SK-N-MC (cell line): ENCODE results near the gene PRPF31.

Experiments
- DNase-seq: peaks from one replicate; pipeline ENCODE4 v3.0.0-alpha.2; 2011; ENCODE audit warnings: low read depth, low spot score
- H3K27ac ChIP-seq: fragments of 200-600 bp; sonication (generic); 2 replicates; pipeline ENCODE4 v1.5.1; 2016; ENCODE audit warnings: mixed run types
- H3K36me3 ChIP-seq: fragments of 200-600 bp; sonication (generic); 2 replicates; pipeline ENCODE4 v1.6.1; 2017; ENCODE audit warnings: antibody characterized with exemption, low read length, mixed read lengths; ENCODE audit not compliant: insufficient read depth
- H3K4me3 ChIP-seq: fragments of 200-600 bp; sonication (generic); 2 replicates; pipeline ENCODE4 v1.5.1; 2016
- H3K9ac ChIP-seq: fragments of 200-600 bp; sonication (generic); 2 replicates; pipeline ENCODE4 v1.8.0; 2017; ENCODE audit warnings: mixed run types, mixed read lengths; ENCODE audit not compliant: insufficient read length
- H3K9me3 ChIP-seq: fragments of 200-600 bp; sonication (generic); 2 replicates; pipeline ENCODE4 v1.6.1; 2017; ENCODE audit warnings: low read depth, mild to moderate bottlenecking, antibody characterized with exemption, low read length, moderate library complexity, mixed read lengths
- EZH2 ChIP-seq: fragments of 200-600 bp; sonication (generic); IDR thresholded peaks from one replicate; pipeline ENCODE4 v1.6.1; 2017; ENCODE audit warnings: antibody characterized with exemption
- FOXP2 ChIP-seq: optimal IDR thresholded peaks from 2 replicates; pipeline ENCODE3; 2011; ENCODE audit warnings: mild to moderate bottlenecking, moderate library complexity; ENCODE audit not compliant: insufficient read depth; ENCODE audit errors: extremely low read length, control extremely low read depth
- POLR2AphosphoS5 ChIP-seq: IDR thresholded peaks from 2 replicates; pipeline ENCODE4 v1.6.1; 2012; ENCODE audit warnings: mild to moderate bottlenecking, low read depth, low read length, borderline replicate concordance

Gene PRPF31

DNA sequence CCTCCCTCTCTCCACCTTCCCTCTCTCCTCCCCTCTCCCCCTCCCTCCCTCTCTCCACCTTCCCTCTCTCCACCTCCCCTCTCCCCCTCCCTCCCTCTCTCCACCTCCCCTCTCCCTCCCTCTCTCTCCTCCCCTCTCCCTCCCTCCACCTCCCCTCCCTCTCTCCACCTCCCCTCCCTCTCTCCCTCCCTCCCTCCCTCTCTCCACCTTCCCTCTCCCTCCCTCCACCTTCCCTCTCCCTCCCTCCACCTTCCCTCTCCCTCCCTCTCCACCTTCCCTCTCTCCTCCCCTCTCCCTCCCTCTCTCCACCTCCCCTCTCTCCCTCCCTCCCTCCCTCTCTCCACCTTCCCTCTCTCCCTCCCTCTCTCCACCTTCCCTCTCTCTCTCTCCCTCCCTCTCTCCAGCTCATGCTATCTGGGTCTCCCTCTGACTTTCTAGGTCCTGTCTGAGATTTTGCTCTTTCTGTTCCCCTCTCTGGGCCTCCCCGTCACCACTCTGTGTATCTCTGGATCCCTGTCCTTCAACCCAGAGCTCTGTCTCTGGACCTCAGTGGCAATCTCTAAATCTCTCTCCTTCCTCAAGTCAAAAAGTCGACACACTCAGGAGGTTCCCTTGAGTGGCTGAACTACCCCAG lies 18.5 kb downstream of the PRPF31 start:
- no peak for DNase-seq
- H3K4me3 ChIP-seq: no peak overlapping the region
- TF ChIP-seq EZH2 (no peak), FOXP2 (no peak), POLR2AphosphoS5 (no peak)
- H3K9ac ChIP-seq: no peak overlapping the region
- H3K27ac ChIP-seq: no peak overlapping the region
- H3K9me3 ChIP-seq: no peaks in the 10 kb centered on the region
- H3K36me3 ChIP-seq: peaks cover 6% of the 10 kb centered on the region; the same call in 1 of the 2 replicates

GRCh38 chr19:54136086-54136863 lies 20.7 kb downstream of the PRPF31 start:
- no peak for DNase-seq
- no peak for TF ChIP-seq FOXP2
- no peak for TF ChIP-seq EZH2
- peak overlapping the region; percentile 56 for H3K9ac ChIP-seq
- peak overlapping the region; percentile 81 for H3K4me3 ChIP-seq
- no peak overlapping the region for H3K27ac ChIP-seq
- H3K36me3 ChIP-seq: peaks cover 18% of the 10 kb centered on the region; the same call in 1 of the 2 replicates
- no peaks in the 10 kb centered on the region for H3K9me3 ChIP-seq

GRCh38 chr19:54136864-54137698 lies 21.5 kb downstream of the PRPF31 start:
- Histone ChIP-seq H3K9ac (peak overlapping the region; percentile 98), H3K27ac (no peak overlapping the region), H3K36me3 (peaks cover 24% of the 10 kb centered on the region; the same call in 1 of the 2 replicates), H3K9me3 (no peaks in the 10 kb centered on the region), H3K4me3 (peak overlapping the region; percentile 89)
- peak; percentile 100 for DNase-seq
- TF ChIP-seq FOXP2: peak; percentile 86
- TF ChIP-seq EZH2: no peak
- TF ChIP-seq POLR2AphosphoS5: peak; percentile 86

GRCh38 chr19:54137699-54138488 lies 22.3 kb downstream of the PRPF31 start, which contains the start of gene CNOT3:
Gene CNOT3, plus strand, starts transcription at chr19:54137762. Its CDS starts 5,217 bp downstream, at chr19:54142979.
- no peak for DNase-seq

GRCh38 chr19:54138489-54139256 lies 23.1 kb downstream of the PRPF31 start:
- peaks cover 40% of the 10 kb centered on the region for H3K36me3 ChIP-seq
- H3K9me3 ChIP-seq: no peaks in the 10 kb centered on the region
- peak overlapping the region; percentile 89 for H3K4me3 ChIP-seq
- TF ChIP-seq EZH2 (no peak), FOXP2 (no peak), POLR2AphosphoS5 (no peak; the same call in 1 of the 2 replicates)
- H3K27ac ChIP-seq: no peak overlapping the region
- DNase-seq: no peak
- H3K9ac ChIP-seq: peak overlapping the region; percentile 98

More at GRCh38 chr19:54137699-54138488, 22.3 kb downstream of the PRPF31 start, which contains the start of gene CNOT3:
- peak within 1 kb of the TSS; percentile 91 for H3K27ac ChIP-seq
- H3K9me3 ChIP-seq: no peaks in the 10 kb centered on the region
- TF ChIP-seq EZH2: no peak
- no peak for TF ChIP-seq FOXP2
- peak; percentile 76 for TF ChIP-seq POLR2AphosphoS5
- H3K9ac ChIP-seq: peak within 1 kb of the TSS; percentile 98
- peaks cover 32% of the 10 kb centered on the region; the same call in 1 of the 2 replicates for H3K36me3 ChIP-seq
- peak within 1 kb of the TSS; percentile 89 for H3K4me3 ChIP-seq

- Histone ChIP-seq H3K9ac (no peak overlapping the region), H3K4me3 (no peak overlapping the region), H3K9me3 (no peaks in the 10 kb centered on the region), H3K27ac (no peak overlapping the region), H3K36me3 (peaks cover 66% of the 10 kb centered on the region)
- TF ChIP-seq EZH2: no peak
- no peak for TF ChIP-seq FOXP2
- TF ChIP-seq POLR2AphosphoS5: no peak
- no peak for DNase-seq
Observed at GRCh38 chr19:54141356-54141755, 25.8 kb downstream of the PRPF31 start.

DNA sequence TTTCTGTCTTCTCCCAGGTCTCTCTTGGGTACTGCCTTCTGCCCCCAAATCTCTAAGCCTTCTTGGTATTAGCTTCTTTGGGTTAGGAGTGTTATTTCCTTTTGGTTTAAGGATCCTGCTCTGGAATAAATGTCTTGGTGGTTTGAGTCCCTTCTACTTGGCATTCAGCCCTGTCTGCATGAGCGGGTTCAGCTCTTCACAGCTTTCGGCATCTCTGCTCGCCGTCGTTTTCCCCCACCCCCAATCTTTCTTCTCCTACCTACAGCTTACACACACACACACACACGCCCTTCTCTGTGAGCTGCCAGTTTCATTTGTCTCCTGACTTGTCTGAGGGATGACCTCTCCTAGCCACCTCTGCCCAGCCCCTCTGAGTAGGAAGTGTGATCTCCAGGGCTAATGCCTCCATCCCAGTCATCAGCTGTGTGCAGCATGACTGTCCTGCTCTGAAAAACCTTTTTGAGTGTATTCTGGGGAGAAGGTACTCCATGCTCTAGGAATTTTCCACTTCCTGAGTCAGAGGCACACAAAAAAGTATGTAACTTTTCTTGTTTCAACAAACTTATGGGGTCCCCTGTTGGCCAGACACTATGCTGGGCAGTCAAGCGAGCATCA lies 26.7 kb downstream of the PRPF31 start:
- TF ChIP-seq EZH2 (no peak), FOXP2 (no peak), POLR2AphosphoS5 (no peak)
- Histone ChIP-seq H3K4me3 (no peak overlapping the region), H3K27ac (no peak overlapping the region), H3K36me3 (peaks cover 76% of the 10 kb centered on the region), H3K9ac (no peak overlapping the region), H3K9me3 (no peaks in the 10 kb centered on the region)
- DNase-seq: no peak
